ENCODE results near the gene HIPK4.

DNA sequence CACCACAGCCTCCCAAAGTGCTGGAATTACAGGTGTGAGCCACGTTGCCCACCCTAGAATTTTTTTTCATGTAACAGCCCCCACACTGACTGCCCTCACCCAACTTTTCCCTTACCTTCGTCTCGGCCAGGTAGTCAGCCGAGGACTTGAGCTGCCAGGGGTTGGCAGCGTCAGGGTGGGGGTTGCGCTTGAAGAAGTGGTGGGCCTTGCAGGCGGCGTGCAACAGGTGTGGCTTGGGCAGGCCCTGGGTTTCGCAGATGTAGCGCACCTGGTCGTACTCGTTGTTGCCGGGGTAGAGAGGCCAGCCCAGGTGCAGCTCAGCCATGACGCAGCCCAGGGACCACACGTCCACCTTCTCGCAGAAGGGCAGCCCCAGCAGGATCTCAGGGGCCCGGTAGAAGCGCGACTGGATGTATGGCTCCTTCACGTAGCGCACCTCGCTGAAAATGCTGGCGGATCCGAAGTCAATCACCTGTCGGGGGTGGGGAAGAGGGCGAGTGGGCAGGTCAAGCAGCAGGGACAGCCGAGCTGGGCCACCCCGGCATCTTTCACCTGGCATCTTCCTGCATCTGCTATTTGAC is 6.2 kb downstream of the HIPK4 start:
- TF ChIP-seq, protein P1, sequence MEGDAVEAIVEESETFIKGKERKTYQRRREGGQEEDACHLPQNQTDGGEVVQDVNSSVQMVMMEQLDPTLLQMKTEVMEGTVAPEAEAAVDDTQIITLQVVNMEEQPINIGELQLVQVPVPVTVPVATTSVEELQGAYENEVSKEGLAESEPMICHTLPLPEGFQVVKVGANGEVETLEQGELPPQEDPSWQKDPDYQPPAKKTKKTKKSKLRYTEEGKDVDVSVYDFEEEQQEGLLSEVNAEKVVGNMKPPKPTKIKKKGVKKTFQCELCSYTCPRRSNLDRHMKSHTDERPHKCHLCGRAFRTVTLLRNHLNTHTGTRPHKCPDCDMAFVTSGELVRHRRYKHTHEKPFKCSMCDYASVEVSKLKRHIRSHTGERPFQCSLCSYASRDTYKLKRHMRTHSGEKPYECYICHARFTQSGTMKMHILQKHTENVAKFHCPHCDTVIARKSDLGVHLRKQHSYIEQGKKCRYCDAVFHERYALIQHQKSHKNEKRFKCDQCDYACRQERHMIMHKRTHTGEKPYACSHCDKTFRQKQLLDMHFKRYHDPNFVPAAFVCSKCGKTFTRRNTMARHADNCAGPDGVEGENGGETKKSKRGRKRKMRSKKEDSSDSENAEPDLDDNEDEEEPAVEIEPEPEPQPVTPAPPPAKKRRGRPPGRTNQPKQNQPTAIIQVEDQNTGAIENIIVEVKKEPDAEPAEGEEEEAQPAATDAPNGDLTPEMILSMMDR (IDR thresholded peaks at IDR 0.05): no peak
- no peak for TF ChIP-seq EZH2phosphoT487 (IDR thresholded peaks at IDR 0.05)

Data from neural progenitor cell (in vitro differentiated cells).